NCI-H2107 (cell line): ENCODE results near the gene CDH24.

Experiments used
- DNase-seq: peaks from one replicate; lab custom pipeline; 2025; lab: John Stamatoyannopoulos, UW

The CDH24 gene, protein sequence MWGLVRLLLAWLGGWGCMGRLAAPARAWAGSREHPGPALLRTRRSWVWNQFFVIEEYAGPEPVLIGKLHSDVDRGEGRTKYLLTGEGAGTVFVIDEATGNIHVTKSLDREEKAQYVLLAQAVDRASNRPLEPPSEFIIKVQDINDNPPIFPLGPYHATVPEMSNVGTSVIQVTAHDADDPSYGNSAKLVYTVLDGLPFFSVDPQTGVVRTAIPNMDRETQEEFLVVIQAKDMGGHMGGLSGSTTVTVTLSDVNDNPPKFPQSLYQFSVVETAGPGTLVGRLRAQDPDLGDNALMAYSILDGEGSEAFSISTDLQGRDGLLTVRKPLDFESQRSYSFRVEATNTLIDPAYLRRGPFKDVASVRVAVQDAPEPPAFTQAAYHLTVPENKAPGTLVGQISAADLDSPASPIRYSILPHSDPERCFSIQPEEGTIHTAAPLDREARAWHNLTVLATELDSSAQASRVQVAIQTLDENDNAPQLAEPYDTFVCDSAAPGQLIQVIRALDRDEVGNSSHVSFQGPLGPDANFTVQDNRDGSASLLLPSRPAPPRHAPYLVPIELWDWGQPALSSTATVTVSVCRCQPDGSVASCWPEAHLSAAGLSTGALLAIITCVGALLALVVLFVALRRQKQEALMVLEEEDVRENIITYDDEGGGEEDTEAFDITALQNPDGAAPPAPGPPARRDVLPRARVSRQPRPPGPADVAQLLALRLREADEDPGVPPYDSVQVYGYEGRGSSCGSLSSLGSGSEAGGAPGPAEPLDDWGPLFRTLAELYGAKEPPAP

DNA sequence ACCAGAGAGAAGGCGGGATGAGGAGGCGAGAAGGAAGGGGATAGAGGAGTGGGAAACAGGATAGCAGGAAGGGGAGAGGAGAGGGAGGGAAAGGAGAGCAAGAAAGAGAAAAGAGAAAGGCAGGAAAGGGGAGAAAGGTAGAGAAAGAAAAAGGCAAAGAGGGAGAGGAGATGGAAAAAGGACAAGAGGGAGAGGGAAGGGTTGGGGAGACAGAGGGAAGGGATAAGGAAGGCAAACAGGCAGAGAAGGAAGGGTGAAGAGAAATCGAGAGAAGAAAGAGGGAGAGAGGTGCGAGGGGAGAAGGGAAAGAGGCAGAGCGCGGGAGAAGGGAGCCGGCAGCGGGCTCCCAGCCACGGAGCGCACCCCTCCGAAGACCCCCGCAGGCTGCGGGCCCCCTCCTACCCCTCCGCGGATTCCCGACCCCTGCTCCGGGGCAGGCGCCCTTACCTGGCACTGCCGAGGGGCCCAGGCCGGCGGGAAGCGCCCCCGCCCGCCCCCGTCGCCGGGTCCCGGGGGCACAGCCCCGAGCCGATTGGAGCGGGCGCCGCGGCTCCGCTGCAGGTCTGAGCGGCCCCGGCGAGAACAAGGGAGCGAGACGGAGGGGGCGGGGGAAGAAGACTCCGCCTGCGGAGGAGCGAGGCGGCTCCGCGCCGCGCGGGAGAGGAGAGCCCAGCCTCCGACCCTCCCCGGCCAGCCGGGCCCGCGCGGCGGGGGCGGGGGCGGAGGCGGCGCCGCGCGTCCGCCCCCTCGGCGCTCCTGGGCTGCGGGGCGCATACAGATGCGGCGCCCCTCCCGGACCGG is at the start of gene CDH24:
Gene CDH24 (minus strand): TSS at position 565 of the 801 bp plus-strand sequence. CDS start 1,787 bp downstream, outside the sequence.
- DNase-seq, result no peak

DNA sequence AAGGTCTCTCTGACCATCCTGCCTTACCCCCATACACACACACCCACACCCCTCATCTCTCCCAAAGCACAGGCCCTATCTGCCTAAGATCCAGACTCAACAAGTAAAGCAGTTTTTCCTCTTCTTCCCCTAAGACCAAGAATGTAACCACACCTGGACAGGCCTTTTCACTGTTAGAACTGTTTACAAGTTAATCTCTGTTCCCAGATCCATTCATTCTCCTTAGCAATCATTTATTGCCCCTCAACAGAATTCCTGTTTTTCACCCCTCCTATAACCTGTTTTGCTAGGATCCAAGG is 49.4 kb upstream of the CDH24 start:
- no peak for DNase-seq

- DNase-seq, result no peak
Measured at GRCh38 chr14:23105348-23105824, 48.1 kb upstream of the CDH24 start.

DNA sequence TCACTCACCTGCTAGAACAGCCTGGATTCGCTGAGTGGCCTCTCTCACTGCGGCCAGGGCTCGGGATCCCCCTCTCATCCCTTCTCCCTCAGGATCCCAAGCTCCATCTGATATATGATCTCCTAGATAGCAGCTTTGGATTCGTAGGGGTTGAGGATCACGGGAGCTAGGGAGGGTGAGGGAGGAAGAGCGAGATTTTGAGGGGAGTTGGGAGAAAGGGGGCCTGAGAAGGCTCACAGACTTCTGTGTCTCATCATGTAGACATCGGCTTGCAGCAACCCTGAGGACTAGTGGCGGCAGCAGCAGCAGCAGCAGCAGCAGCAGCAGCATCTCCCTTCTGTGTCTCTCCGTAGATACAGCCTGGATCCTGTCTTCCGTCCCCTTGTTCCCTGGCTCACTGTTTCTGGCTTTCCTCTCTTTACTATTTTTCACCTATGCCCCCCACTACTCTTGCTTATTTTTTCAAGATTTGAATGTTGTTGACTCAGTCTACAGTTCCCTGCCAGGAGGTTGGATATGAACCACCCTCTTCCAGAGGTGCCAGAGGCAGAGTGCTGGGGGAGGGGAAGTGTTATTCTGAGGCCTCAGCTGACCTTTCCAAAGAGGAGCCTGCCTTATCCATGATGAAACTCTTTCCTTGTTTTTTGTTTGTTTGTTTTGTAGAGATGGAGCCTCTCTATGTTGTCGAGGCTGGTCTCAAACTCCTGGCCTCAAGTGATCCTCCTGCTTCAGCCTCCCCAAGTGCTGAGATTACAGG is 47.4 kb upstream of the CDH24 start, which contains the start of gene CIROP:
Gene CIROP (minus strand): TSS at position 399 of the 757 bp plus-strand sequence. CDS start 69 bp downstream, at position 330.
- no peak for DNase-seq

DNA sequence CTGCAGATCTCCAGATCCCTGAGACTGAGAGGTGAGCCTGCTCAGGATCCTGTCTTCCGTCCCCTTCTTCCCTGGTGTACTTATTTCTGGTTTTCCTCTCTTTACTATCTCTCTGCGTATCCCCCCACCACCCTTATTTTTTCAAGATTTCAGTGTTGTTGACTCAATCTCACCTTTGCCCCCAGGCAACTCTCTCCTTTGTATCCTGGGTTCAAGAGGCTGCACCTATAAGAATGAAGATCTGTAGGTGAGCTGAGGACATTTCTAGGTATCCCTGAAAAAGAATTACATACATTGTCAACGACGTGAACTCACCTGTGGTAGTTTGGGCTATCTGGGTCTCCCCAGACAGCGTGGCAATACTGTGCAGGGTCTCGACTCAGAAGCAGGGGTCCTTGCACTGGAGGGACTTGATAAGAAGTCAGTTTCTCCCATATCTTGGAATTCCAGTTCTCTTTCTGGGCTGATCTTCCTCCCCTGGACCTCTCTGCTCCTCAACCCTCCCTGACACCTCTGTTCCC is 46.8 kb upstream of the CDH24 start:
- no peak for DNase-seq

- no peak for DNase-seq
Measured at GRCh38 chr14:23103581-23103980, 46.3 kb upstream of the CDH24 start.

DNA sequence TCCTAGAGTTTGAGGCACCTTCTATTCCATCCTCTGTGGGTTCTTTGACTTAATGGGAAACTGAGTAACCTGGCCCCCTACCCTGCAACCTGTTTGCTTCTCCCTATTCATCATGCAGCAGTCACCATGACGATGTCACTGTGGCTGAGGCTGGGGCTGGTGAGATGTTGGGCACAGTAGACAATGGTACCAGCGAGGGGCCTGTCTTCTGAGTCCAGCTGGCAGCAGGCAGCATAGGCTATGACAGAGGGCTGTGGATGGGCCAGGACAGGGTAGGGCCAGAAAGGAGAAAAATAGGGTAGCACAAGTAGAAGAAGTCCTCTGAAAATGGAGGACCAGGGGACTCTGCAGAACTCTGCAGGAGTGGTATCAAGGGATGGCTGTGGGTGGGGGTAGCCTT is 45.5 kb upstream of the CDH24 start:
- no peak for DNase-seq

GRCh38 chr14:23101986-23102625 is 44.8 kb upstream of the CDH24 start:
- DNase-seq, result no peak

DNA sequence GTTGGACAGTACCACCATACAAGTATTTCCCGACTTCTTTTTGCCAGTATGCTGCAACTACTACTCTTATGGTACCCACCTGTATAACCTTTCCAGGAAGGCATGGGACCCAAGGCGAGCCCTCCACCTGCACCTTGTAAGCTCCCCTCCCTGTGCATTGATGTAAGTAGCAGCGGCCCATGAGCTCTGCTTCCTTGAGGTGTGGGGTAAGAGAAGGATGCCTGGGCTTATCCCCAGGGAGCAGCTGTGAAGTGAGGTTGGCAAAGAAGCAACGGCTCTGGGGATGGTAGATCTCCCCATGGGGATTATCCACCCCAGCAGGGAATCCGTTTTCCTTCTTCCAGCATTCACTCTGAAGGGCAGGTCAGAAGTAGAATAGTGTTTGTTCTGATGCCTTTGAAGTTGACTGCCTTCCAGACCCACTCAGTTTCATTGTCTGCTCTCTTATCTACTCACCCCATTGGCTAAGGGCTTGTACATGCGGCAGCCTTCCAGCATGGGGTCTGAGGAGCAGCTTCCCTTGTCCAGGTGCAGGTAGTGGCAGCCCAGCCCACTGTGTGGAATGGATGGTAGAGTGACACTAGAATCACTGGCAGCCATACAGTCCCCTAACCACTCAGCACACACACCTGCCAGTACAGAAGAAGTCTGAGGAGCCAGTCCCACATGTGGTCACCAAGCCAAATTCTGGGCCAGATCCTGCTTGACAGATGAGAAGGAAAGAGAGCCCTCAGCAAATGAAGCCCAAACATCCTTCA is 44.1 kb upstream of the CDH24 start:
- no peak for DNase-seq

GRCh38 chr14:23099212-23099861 is 42.0 kb upstream of the CDH24 start:
- no peak for DNase-seq

DNA sequence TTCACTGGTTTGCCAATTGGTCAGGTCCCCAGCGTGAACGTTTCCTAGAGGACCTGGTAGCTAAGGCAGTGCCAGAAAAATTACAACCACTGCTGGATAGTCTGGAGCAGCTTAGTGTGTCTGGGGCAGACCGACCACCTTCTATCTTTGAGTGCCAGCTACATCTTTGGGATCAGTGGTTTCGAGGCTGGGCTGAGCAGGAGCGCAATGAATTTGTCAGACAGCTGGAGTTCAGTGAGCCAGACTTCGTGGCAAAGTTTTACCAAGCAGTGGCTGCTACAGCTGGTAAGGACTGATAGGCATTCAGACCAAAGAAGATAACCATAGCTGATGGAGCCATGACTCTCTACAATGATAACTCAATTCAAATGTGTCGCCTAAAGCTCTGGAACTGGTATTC is 40.5 kb upstream of the CDH24 start:
- DNase-seq, result no peak

GRCh38 chr14:23095196-23096108 is 38.1 kb upstream of the CDH24 start, which contains the start of gene C14orf119:
C14orf119 (plus strand) TSS chr14:23095505; CDS start chr14:23097659, 2,154 bp downstream.
- no peak for DNase-seq

DNA sequence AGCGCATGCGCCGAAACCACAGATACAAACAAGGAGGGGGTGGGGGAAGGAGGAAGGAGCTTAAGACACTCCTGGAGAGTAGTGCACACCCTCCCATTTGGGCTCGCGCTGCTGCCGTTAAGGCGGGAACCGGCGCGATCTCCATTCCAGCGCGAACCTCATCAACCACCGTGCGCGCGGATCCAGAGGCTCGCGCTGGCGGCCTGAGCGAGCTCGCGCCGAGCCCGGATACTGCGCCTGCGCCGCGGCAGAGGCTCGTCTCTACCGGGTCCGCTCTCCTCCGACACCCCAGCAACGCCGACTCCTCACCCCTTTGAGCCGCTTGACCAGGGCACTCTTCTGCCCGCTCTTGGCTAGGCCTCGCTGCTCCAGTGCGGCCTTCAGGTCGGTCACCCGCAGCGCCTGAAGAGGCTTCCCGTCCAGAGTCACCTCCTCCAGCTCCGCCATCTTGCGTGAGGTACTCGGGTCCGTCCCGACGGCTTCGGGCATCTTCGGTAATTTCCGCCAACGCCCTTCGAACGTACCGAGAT is 37.4 kb upstream of the CDH24 start, which contains the start of gene ACIN1:
Gene ACIN1 (minus strand): TSS at position 471 of the 530 bp plus-strand sequence. CDS start 24 bp downstream, at position 447.
- DNase-seq, result no peak

- DNase-seq, result no peak
Measured at GRCh38 chr14:23093991-23094665, 36.8 kb upstream of the CDH24 start.

DNA sequence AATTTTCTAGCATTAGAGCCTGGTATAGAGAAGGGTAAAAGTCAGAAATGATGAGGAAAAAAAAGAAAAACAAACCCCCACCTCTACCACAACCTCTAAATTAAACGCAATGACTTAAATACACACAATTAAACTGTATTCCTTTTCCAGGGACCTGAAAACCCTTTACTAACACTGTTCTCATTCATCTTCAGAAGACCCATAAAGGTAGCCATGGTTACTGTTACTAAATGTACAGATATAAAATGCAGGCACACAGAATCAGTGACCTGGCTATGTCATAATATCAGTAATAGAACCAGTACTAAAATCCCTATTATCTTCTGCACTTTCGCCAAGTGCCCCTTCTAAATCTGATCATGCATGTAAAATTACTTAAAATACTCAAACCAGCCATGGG is 36.2 kb upstream of the CDH24 start:
- DNase-seq, result no peak

DNA sequence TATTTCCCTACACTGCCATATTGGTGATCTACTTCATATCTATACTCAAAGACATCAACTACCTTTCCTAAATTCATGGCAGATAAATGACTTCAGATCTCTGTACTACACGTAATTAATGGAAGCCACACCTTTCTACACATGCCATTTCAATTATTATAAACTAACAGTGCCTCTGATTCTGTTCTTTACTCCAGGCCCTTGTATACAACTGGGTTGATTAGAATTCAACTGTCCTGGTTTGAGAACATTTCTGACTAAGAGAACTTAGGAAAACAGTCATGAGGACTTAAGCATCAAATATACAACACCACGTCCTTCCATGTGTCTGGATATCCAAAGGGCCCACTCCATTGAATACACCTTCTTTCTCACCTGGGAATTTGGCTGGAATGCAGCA is 35.8 kb upstream of the CDH24 start:
- no peak for DNase-seq
